Fibroblast of skin of right biceps (primary cell): ENCODE data around the gene GTF3C1.
"Not testable (repeated sequence)": the region's sequence is repeated elsewhere in the genome, so short reads cannot be mapped to it uniquely, and the experiment has no call there.

ENCODE experiments used
- DNase-seq: peaks from one replicate; pipeline ENCODE4 v3.0.0-alpha.2; 2013

GTF3C1 gene

GRCh38 chr16:27549746-27550581 lies at the start of gene GTF3C1, which contains the start of gene KATNIP:
TSS of gene GTF3C1 (minus strand) at chr16:27549913. CDS start at chr16:27549890, 23 bp downstream.
TSS of gene KATNIP (plus strand) at chr16:27550144. CDS start at chr16:27550171, 27 bp downstream.
- DNase-seq, result peak; percentile 98

- DNase-seq, result no peak
Measured at GRCh38 chr16:27598931-27599565, 49.3 kb upstream of the GTF3C1 start.

GRCh38 chr16:27598220-27598619 lies 48.5 kb upstream of the GTF3C1 start:
- DNase-seq, result no peak

- no peak for DNase-seq
Measured at GRCh38 chr16:27597361-27597760, 47.6 kb upstream of the GTF3C1 start.

DNA sequence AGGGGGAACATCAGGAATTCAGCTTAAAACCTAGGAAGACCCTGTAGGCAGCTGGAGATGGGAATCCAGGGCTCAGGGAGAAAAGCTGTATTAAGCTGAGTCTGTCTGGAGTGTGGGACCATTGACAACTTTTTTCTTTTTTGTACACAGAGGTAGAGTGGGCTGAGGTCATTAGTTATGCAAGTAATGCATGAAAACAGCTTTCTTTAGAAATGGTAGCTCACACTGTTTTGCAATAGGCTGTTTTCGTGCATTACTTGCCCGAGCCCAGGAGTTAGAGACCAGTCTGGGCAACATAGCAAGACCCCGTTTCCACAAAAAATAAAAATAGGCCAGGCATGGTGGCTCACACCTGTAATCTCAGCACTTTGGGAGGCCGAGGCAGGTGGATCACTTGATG lies 46.7 kb upstream of the GTF3C1 start:
- no peak for DNase-seq

GRCh38 chr16:27595993-27596392 lies 46.3 kb upstream of the GTF3C1 start:
- DNase-seq, result no peak

- no peak for DNase-seq
Measured at GRCh38 chr16:27595475-27595874, 45.8 kb upstream of the GTF3C1 start.

GRCh38 chr16:27591837-27592236 lies 42.1 kb upstream of the GTF3C1 start:
- no peak for DNase-seq

DNA sequence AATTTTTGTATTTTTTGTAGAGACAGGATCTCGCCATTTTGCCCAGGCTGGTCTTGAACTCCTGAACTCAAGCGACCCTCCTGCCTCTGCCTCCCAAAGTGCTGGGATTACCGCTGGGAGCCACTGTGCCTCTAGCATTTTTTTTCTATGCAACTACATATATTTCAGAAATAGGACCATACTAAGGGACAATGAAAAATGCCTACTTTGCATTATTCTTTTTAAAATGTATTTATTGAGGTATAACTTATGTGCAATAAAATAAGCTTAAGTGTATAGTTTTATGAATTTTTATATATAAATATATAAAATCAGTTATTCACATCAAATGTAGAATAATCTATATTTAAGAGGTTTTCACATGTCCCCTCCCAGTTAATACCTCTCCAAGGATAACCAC lies 38.3 kb upstream of the GTF3C1 start:
- DNase-seq, result no peak

DNA sequence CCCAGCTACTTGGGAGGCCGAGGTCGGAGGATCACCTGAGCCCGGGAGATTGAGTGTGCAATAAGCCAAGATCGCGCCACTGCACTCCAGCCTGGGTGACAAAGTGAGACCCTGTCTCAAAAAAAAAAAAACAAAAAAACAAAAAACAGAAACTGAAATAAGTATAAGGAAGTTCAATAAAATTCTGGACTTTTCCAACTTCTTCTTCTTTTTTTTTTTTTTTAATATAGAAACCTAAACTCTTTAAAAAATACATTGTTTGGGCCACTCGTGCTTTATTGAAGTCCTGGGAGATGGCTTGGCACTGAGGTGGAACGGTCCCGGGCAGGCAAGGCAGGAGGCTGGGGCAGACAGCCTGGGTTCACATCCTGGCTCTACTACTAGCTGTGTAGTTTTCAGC lies 37.0 kb upstream of the GTF3C1 start:
- no peak for DNase-seq

DNA sequence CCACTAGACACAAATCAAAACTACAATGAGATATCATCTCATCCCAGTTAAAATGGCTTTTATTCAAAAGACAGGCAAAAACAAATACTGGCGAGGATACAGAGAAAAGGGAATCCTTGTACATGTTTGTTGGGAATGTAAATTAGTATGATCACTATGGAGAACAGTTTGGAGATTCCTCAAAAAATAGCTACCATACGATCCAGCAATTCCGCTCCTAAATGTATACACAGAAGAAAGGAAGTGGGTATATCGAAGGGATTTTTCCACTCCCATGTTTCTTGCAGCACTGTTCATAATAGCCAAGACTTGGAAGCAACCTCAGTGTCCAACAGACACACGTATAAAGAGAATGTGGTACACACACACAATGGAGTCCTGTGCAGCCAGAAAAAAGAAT lies 35.5 kb upstream of the GTF3C1 start:
- DNase-seq, result no peak

- no peak for DNase-seq
Measured at GRCh38 chr16:27583634-27584033, 33.9 kb upstream of the GTF3C1 start.

GRCh38 chr16:27582883-27583282 lies 33.2 kb upstream of the GTF3C1 start:
- DNase-seq, result no peak

GRCh38 chr16:27579087-27579980 lies 29.6 kb upstream of the GTF3C1 start:
- DNase-seq, result peak; percentile 17

GRCh38 chr16:27576729-27577128 lies 27.0 kb upstream of the GTF3C1 start:
- no peak for DNase-seq

DNA sequence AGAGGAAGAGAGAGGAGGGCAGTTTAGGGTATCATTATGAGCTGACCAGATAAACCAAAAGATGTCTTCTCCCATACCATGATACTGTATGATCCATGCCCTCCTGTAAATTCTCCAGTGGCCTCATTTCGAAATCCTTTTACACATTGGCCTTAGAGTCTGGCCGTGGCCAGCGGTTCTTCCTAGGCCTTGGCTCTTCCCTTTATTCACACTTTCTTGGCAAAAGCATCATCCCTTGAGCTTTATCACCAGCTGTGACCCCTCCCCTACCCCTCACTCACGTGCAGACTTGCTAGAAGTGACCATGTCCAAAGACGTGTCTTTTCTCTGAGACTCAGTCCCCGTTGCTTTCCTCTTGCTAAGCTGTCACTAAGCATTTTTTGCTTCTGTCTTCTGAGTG lies 23.0 kb upstream of the GTF3C1 start:
- DNase-seq, result no peak

DNA sequence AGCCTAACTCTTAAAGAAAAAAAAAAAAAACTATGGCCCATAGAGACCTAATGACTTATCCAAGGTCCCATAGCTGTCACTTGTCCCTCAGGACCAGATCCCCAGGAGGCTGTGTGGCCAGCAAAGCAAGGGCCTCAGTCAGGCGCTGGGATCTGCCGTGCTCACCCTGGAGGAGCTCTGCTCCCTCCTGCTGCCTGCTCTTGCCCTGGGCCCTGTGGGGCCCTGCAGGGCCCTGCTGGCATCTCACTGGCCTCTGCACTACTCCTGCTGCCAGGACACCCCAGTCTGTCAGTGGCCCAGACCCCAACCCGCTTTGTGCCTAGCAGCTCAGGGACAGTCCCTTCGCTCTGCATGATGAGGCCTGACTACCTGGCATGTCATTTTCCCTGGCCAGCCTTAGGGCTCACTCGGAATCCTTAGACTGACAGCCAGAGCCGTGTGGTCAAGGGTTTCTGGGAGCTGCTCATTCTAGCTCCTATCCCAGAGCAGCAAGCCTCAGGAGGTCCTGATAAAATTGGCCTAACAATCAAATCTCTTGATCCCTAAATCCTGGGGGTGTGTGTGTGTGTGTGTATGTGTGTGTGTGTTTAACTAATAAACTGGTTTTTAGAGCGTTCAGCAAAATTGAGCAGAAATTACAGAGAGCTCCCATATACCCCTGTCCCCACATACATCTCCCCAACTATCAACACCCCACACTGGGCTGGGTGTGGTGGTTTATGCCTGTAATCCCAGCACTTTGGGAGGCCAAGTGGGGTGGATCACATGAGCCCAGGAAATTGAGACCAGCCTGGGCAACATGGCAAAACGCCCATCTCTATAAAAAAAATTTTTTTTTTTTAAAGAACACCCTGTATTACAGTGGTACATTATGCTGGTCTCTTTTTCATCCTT lies 22.0 kb upstream of the GTF3C1 start:
- DNase-seq, result no peak

DNA sequence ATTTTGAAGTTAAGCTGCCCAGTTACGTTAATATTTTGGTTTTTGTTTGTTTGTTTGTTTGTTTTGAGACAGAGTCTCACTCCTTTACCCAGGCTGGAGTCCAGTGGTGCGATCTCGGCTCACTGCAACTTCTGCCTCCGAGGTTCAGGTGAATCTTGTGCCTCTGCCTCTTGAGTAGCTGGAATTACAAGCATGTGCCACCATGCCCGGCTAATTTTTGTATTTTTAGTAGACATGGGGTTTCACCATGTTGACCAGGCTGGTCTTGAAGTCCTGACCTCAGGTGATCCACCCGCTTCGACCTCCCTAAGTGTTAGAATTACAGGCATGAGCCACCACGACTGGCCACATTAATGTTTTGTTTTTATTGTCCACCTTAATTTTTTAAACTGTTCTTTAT lies 21.3 kb upstream of the GTF3C1 start:
- DNase-seq, result not testable (repeated sequence)

GRCh38 chr16:27568077-27568476 lies 18.4 kb upstream of the GTF3C1 start:
- no peak for DNase-seq

- DNase-seq, result no peak
Measured at GRCh38 chr16:27566417-27566816, 16.7 kb upstream of the GTF3C1 start.

DNA sequence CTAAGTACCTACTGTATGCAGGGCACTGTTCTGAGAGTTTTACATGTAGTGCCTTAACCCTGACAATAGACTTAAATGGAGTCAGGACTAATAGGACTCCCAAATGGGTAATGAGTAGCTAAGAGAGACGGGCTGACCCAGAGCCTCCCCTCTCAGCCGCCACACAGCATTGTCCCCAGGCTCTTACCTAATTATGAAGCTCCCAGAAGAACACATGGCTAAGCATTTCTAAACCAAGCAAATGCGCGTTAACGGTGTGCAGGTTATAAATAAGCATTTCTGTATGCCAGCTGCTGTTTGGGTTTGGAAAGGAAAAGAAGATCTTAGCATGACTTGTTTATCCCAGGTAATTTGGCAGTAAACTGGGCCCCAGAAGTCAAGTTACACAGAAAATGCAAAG lies 14.5 kb upstream of the GTF3C1 start:
- DNase-seq, result no peak

- DNase-seq, result no peak
Measured at GRCh38 chr16:27561216-27561615, 11.5 kb upstream of the GTF3C1 start.
